NCI-H1048 (cell line): ENCODE data around the gene PARD3B.

Source experiments
- DNase-seq: peaks from one replicate; lab custom pipeline; 2025; lab: John Stamatoyannopoulos, UW

PARD3B gene

GRCh38 chr2:204950695-204951346 lies 405.5 kb downstream of the PARD3B start:
- no peak for DNase-seq

GRCh38 chr2:204958371-204958770 lies 413.1 kb downstream of the PARD3B start:
- DNase-seq: no peak

GRCh38 chr2:204964414-204964813 lies 419.1 kb downstream of the PARD3B start:
- DNase-seq: no peak

GRCh38 chr2:204966245-204966644 lies 421.0 kb downstream of the PARD3B start:
- DNase-seq: peak; percentile 82

GRCh38 chr2:204967199-204967960 lies 422.1 kb downstream of the PARD3B start:
- no peak for DNase-seq

- no peak for DNase-seq
These were observed 426.1 kb downstream of the PARD3B start for GRCh38 chr2:204971206-204971907.

- DNase-seq: no peak
These were observed 426.9 kb downstream of the PARD3B start for GRCh38 chr2:204972161-204972560.

GRCh38 chr2:204972606-204973336 lies 427.5 kb downstream of the PARD3B start:
- DNase-seq: no peak

GRCh38 chr2:204973616-204974015 lies 428.3 kb downstream of the PARD3B start:
- no peak for DNase-seq

- DNase-seq: no peak
These were observed 429.2 kb downstream of the PARD3B start for GRCh38 chr2:204974487-204974886.

- no peak for DNase-seq
These were observed 432.6 kb downstream of the PARD3B start for GRCh38 chr2:204977914-204978313.

- DNase-seq: no peak
These were observed 437.0 kb downstream of the PARD3B start for GRCh38 chr2:204982303-204982702.

- DNase-seq: no peak
These were observed 439.2 kb downstream of the PARD3B start for GRCh38 chr2:204984518-204984917.

- DNase-seq: no peak
These were observed 441.4 kb downstream of the PARD3B start for GRCh38 chr2:204986641-204987040.

GRCh38 chr2:204988836-204989235 lies 443.6 kb downstream of the PARD3B start:
- DNase-seq: no peak

GRCh38 chr2:204989877-204990276 lies 444.6 kb downstream of the PARD3B start:
- DNase-seq: no peak

GRCh38 chr2:205001300-205001966 lies 456.2 kb downstream of the PARD3B start:
- DNase-seq: no peak

- DNase-seq: no peak
These were observed 457.1 kb downstream of the PARD3B start for GRCh38 chr2:205002390-205002789.

GRCh38 chr2:205003288-205003687 lies 458.0 kb downstream of the PARD3B start:
- DNase-seq: no peak

GRCh38 chr2:205010196-205010595 lies 464.9 kb downstream of the PARD3B start:
- DNase-seq: no peak

GRCh38 chr2:205011031-205011430 lies 465.8 kb downstream of the PARD3B start:
- no peak for DNase-seq

- DNase-seq: no peak
These were observed 467.7 kb downstream of the PARD3B start for GRCh38 chr2:205012961-205013360.
